Stomach smooth muscle (tissue), 2 donors: Measurements from ENCODE around the gene RTEL1.

Experiments used
- H3K27ac ChIP-seq: one replicate; pipeline ENCODE4 v1.7.0; 2013; ENCODE audit warnings: mild to moderate bottlenecking, low read length, inconsistent platforms
- H3K27me3 ChIP-seq, 2 donors: one replicate each; pipeline ENCODE4 v1.7.0; 2013; ENCODE audit warnings: low read length in 2 of 2; ENCODE audit not compliant: insufficient read depth in 2 of 2, control insufficient read depth in 1 of 2
- H3K36me3 ChIP-seq, 2 donors: one replicate each; pipeline ENCODE4 v1.7.0; 2013; ENCODE audit warnings: low read length in 2 of 2; ENCODE audit not compliant: control insufficient read depth in 2 of 2, insufficient read depth in 2 of 2
- H3K4me1 ChIP-seq: one replicate; pipeline ENCODE4 v1.7.0; 2013; ENCODE audit warnings: low read length; ENCODE audit not compliant: control insufficient read depth, insufficient read depth
- H3K4me3 ChIP-seq, 2 donors: one replicate each; pipeline ENCODE4 v1.7.0; 2013; ENCODE audit warnings: low read length in 2 of 2
- H3K9ac ChIP-seq, 2 donors: one replicate each; pipeline ENCODE4 v1.7.0; 2013; ENCODE audit warnings: low read length in 2 of 2, mild to moderate bottlenecking in 1 of 2
- H3K9me3 ChIP-seq, 2 donors: one replicate each; pipeline ENCODE4 v1.7.0; 2013; ENCODE audit warnings: low read length in 2 of 2; ENCODE audit not compliant: control insufficient read depth in 2 of 2
- donor health status: healthy.
- donor health status: Pancreatic carcinoma.

RTEL1 gene

DNA sequence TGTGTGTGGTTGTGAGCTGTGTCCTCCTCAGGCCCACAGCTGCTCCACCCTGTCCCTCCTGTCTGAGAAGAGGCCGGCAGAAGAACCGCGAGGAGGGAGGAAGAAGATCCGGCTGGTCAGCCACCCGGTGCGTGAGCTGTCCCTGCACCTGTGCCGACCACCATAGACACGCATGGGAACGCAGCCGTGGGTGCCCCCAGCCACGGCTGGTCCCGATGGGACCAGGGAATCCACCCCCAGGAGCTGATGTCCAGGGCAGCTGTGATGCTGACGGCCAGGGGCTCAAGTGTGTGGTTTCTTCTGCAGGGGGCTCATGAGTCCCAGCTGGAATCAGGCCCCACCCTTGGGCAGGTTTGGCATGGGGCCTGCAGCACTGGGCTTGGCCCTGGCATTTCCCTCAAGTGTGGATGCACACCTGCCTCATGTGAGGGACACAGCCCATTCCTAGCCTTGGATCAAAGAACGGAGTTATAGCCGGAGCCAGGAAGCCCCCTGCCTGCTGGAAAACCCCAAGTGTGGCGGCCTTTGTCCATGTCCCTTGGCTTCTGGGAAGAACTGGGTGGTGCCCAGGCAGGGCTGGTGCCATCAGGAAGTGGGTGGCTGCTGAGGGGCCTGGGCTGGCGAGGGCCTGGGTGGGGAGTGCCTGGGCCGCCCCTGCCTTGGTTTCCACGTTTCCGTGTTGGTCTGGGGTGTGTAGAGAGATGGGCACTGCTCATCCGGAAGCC lies 33.8 kb downstream of the RTEL1 start:
- no peaks in the 10 kb centered on the region for H3K27me3 ChIP-seq
- H3K4me1 ChIP-seq = peaks cover 20% of the 10 kb centered on the region
- no peak overlapping the region for H3K9ac ChIP-seq
- H3K4me3 ChIP-seq = no peak overlapping the region
- H3K36me3 ChIP-seq = peaks cover 0 to 5% of the 10 kb centered on the region in 2 donors
- no peaks in the 10 kb centered on the region for H3K9me3 ChIP-seq
- H3K27ac ChIP-seq = no peak overlapping the region

DNA sequence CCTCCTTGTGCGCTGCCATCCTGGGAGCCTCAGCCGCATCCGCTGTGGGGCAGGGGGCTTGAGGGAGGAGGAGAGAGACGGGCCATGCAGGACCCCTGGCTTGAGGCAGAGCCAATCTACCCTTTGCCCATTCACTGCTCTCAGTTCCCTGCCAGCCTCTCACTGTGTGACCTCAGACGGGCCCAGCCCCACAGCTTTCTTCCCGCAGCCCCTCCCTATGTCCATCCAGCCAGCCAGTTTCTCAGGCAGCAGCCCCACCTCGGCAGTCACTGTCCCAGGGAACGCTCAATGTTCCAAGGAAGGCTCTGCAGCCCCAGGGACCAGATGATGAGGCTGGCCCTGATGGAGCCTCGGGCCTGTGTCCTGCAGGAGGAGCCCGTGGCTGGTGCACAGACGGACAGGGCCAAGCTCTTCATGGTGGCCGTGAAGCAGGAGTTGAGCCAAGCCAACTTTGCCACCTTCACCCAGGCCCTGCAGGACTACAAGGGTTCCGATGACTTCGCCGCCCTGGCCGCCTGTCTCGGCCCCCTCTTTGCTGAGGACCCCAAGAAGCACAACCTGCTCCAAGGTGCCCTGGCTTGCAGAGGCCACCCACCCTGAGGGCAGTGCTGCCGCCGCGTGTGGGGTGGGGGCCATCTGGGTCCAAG lies 34.4 kb downstream of the RTEL1 start:
- Histone ChIP-seq H3K27ac (no peak overlapping the region), H3K4me3 (no peak overlapping the region), H3K9ac (no peak overlapping the region), H3K36me3 (peaks cover 0 to 5% of the 10 kb centered on the region in 2 donors), H3K4me1 (peaks cover 20% of the 10 kb centered on the region), H3K9me3 (no peaks in the 10 kb centered on the region), H3K27me3 (no peaks in the 10 kb centered on the region)

DNA sequence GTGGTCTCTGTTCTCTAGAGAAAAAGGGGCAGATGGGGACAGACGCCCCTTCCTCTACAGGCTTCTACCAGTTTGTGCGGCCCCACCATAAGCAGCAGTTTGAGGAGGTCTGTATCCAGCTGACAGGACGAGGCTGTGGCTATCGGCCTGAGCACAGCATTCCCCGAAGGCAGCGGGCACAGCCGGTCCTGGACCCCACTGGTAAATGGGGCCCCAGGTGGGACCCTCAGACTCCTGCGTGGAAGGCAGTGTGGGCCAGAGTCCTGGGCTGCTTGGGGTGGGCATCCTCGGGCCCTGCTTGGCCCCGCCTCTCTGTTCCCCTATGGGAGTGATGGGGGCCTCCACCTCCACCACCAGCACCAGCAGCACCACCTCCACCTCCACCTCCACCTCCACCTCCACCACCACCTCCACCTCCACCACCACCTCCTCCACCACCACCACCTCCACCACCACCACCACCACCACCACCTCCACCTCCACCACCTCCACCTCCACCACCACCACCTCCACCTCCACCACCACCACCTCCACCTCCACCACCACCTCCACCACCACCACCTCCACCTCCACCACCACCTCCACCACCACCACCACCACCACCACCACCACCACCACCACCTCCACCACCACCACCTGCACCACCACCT lies 35.1 kb downstream of the RTEL1 start:
- Histone ChIP-seq H3K27ac (no peak overlapping the region), H3K4me3 (no peak overlapping the region), H3K9ac (no peak overlapping the region), H3K9me3 (no peaks in the 10 kb centered on the region), H3K36me3 (peaks cover 0 to 5% of the 10 kb centered on the region in 2 donors), H3K27me3 (no peaks in the 10 kb centered on the region), H3K4me1 (peaks cover 16% of the 10 kb centered on the region)

DNA sequence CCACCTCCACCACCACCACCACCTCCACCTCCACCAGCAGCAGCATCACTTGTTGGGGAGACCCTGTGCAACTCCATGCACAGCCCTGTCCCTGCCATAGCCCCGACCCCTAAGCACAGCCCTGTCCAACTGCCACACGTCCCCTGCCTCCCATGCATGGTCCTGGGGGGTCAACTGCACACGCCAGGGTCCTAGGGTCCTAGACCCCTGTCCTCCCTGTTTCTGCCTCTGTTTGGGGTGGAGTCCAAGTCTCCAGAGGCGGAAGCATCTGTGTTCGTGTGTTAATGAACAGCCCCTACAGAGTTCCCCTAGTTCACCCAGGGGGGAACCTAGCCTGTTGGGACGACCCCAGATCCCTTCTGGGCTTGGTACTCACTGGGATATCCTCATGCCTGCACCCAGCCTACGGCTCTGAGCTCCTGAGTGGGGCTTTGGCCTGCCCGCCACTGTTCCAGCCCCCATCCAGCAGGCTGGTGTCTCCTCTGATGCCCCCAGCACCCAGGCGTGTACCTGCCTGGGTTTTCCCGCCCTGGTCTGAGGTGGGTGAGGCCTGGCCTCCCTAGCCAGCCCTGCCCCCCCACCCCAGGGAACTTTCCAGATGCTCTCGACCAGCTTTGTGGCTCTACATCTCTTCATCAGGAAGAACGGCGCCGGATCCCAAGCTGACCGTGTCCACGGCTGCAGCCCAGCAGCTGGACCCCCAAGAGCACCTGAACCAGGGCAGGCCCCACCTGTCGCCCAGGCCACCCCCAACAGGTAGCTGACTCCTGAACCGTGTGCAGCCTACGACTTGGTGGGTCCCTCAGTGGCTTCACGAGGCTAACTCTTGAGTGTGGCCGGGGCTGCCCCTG lies 35.8 kb downstream of the RTEL1 start:
- Histone ChIP-seq H3K4me3 (no peak overlapping the region), H3K9ac (no peak overlapping the region), H3K4me1 (peaks cover 20% of the 10 kb centered on the region), H3K36me3 (peaks cover 0 to 5% of the 10 kb centered on the region in 2 donors), H3K27me3 (no peaks in the 10 kb centered on the region), H3K9me3 (no peaks in the 10 kb centered on the region), H3K27ac (no peak overlapping the region)

DNA sequence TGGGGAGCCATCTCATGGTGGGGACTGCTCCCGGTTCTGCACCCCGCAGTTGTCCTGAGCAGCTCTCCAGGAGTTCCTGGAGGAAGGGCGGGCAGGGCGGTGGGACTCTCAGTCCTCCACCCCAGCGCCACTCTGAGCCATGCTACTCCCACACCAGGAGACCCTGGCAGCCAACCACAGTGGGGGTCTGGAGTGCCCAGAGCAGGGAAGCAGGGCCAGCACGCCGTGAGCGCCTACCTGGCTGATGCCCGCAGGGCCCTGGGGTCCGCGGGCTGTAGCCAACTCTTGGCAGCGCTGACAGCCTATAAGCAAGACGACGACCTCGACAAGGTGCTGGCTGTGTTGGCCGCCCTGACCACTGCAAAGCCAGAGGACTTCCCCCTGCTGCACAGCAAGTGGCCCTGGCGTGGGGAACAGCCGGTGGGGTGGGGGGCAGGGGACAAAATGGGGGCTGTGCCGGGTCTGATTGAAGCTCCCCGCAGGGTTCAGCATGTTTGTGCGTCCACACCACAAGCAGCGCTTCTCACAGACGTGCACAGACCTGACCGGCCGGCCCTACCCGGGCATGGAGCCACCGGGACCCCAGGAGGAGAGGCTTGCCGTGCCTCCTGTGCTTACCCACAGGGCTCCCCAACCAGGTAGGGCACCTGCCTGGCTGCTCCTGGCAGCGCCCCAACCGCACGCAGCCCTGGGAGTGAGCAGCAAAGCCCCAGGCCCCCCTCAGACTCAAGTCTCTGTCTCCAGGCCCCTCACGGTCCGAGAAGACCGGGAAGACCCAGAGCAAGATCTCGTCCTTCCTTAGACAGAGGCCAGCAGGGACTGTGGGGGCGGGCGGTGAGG lies 36.7 kb downstream of the RTEL1 start:
- Histone ChIP-seq H3K36me3 (peaks cover 0 to 5% of the 10 kb centered on the region in 2 donors), H3K9ac (no peak overlapping the region), H3K27me3 (no peaks in the 10 kb centered on the region), H3K4me1 (peaks cover 28% of the 10 kb centered on the region), H3K27ac (no peak overlapping the region), H3K9me3 (no peaks in the 10 kb centered on the region), H3K4me3 (no peak overlapping the region)

DNA sequence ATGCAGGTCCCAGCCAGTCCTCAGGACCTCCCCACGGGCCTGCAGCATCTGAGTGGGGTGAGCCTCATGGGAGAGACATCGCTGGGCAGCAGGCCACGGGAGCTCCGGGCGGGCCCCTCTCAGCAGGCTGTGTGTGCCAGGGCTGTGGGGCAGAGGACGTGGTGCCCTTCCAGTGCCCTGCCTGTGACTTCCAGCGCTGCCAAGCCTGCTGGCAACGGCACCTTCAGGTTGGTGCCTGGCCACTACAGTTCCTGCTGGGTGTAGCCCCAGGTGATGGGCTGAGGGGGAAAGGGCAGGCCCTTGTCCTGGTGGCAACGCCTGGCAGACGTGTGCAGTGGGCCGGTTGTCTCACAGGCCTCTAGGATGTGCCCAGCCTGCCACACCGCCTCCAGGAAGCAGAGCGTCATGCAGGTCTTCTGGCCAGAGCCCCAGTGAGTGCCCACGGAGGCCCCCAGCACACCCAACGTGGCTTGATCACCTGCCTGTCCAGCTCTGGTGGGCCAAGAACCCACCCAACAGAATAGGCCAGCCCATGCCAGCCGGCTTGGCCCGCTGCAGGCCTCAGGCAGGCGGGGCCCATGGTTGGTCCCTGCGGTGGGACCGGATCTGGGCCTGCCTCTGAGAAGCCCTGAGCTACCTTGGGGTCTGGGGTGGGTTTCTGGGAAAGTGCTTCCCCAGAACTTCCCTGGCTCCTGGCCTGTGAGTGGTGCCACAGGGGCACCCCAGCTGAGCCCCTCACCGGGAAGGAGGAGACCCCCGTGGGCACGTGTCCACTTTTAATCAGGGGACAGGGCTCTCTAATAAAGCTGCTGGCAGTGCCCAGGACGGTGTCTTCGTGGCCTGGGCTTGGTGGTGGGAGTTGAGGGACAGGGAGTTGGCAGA lies 37.6 kb downstream of the RTEL1 start:
- H3K36me3 ChIP-seq = peaks cover 0 to 5% of the 10 kb centered on the region in 2 donors
- no peaks in the 10 kb centered on the region for H3K27me3 ChIP-seq
- peak overlapping the region in 1 of 2 donors; percentile 2 for H3K9ac ChIP-seq
- no peaks in the 10 kb centered on the region for H3K9me3 ChIP-seq
- H3K27ac ChIP-seq = no peak overlapping the region
- no peak overlapping the region for H3K4me3 ChIP-seq
- peaks cover 28% of the 10 kb centered on the region for H3K4me1 ChIP-seq

DNA sequence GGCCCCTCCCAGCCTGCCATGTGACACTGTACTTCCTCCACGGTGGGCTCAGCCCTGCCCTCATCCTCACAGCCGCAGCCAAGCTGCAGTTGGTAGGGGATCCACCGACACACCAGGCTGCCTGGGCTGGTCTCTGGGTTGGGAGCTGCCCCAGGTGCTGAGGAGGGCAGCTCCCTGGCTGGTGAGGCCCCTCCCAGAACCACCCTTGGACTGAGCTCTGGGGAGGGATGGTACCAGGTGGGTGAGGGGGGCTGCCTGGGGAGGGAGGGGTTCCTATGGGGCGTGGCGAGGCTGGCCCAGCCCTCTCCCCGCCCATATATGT lies 38.2 kb downstream of the RTEL1 start:
- Histone ChIP-seq H3K27me3 (no peaks in the 10 kb centered on the region), H3K36me3 (peaks cover 0 to 5% of the 10 kb centered on the region in 2 donors), H3K4me3 (peak overlapping the region in 1 of 2 donors; percentile 49), H3K4me1 (peaks cover 28% of the 10 kb centered on the region), H3K9me3 (no peaks in the 10 kb centered on the region), H3K27ac (no peak overlapping the region), H3K9ac (peak overlapping the region in 1 of 2 donors; percentile 2)

DNA sequence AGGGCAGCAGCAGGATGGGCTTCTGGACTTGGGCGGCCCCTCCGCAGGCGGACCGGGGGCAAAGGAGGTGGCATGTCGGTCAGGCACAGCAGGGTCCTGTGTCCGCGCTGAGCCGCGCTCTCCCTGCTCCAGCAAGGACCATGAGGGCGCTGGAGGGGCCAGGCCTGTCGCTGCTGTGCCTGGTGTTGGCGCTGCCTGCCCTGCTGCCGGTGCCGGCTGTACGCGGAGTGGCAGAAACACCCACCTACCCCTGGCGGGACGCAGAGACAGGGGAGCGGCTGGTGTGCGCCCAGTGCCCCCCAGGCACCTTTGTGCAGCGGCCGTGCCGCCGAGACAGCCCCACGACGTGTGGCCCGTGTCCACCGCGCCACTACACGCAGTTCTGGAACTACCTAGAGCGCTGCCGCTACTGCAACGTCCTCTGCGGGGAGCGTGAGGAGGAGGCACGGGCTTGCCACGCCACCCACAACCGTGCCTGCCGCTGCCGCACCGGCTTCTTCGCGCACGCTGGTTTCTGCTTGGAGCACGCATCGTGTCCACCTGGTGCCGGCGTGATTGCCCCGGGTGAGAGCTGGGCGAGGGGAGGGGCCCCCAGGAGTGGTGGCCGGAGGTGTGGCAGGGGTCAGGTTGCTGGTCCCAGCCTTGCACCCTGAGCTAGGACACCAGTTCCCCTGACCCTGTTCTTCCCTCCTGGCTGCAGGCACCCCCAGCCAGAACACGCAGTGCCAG lies 38.7 kb downstream of the RTEL1 start, which contains the start of gene TNFRSF6B:
TSS of gene TNFRSF6B (plus strand) at position 25 of the 729 bp plus-strand sequence. CDS start at position 141, 116 bp downstream.
- Histone ChIP-seq H3K27ac (no peak within 1 kb of the TSS), H3K9ac (peak within 1 kb of the TSS in 1 of 2 donors; percentile 2), H3K4me3 (peak within 1 kb of the TSS in 1 of 2 donors; percentile 49)

DNA sequence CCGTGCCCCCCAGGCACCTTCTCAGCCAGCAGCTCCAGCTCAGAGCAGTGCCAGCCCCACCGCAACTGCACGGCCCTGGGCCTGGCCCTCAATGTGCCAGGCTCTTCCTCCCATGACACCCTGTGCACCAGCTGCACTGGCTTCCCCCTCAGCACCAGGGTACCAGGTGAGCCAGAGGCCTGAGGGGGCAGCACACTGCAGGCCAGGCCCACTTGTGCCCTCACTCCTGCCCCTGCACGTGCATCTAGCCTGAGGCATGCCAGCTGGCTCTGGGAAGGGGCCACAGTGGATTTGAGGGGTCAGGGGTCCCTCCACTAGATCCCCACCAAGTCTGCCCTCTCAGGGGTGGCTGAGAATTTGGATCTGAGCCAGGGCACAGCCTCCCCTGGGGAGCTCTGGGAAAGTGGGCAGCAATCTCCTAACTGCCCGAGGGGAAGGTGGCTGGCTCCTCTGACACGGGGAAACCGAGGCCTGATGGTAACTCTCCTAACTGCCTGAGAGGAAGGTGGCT lies 39.3 kb downstream of the RTEL1 start:
- Histone ChIP-seq H3K27me3 (no peaks in the 10 kb centered on the region), H3K36me3 (peaks cover 0 to 5% of the 10 kb centered on the region in 2 donors), H3K9me3 (no peaks in the 10 kb centered on the region), H3K4me1 (peaks cover 28% of the 10 kb centered on the region), H3K27ac (no peak overlapping the region), H3K9ac (no peak overlapping the region), H3K4me3 (peak overlapping the region in 1 of 2 donors; percentile 49)

More for the DNA sequence above, 38.7 kb downstream of the RTEL1 start, which contains the start of gene TNFRSF6B:
- Histone ChIP-seq H3K27me3 (no peaks in the 10 kb centered on the region), H3K9me3 (no peaks in the 10 kb centered on the region), H3K36me3 (peaks cover 0 to 5% of the 10 kb centered on the region in 2 donors), H3K4me1 (peaks cover 28% of the 10 kb centered on the region)
